Measurements from ENCODE around the gene CMTM5. TPM values are rescaled to one million over a fixed set of nuclear protein-coding genes. Genes with fewer than 3 reads are reported as not detected.
"Not testable (repeated sequence)": the region's sequence is repeated elsewhere in the genome, so short reads cannot be mapped to it uniquely, and the experiment has no call there.

CMTM5 gene
- total and polyA plus RNA-seq, 4 donors: 33.9 to 78.2 (median 59.2) TPM

- Histone ChIP-seq H3K9me3 (ENCODE audit: control insufficient read depth, insufficient read depth, low read length) (no peaks in the 10 kb centered on the region), H3K27me3 (ENCODE audit: control insufficient read depth, insufficient read depth, low read length) (no peaks in the 10 kb centered on the region), H3K4me3 (ENCODE audit: low read depth, low read length) (no peak overlapping the region), H3K27ac (ENCODE audit: low read depth, low read length) (no peak overlapping the region), H3K4me1 (ENCODE audit: control insufficient read depth, insufficient read depth, low read length) (peaks cover 45% of the 10 kb centered on the region), H3K36me3 (ENCODE audit: control insufficient read depth, insufficient read depth, low read length) (no peaks in the 10 kb centered on the region)
- 95% methylated on average over 5 of the region's 6 CpGs for WGBS (ENCODE audit: insufficient coverage)
- DNase-seq (ENCODE audit: low read depth in 4 of 6, low spot score in 6 of 6): no peak
Measured at GRCh38 chr14:23382276-23382675, 5.4 kb downstream of the CMTM5 start.

- Histone ChIP-seq H3K4me1 (ENCODE audit: control insufficient read depth, insufficient read depth, low read length) (peaks cover 39% of the 10 kb centered on the region), H3K27me3 (ENCODE audit: control insufficient read depth, insufficient read depth, low read length) (no peaks in the 10 kb centered on the region), H3K36me3 (ENCODE audit: control insufficient read depth, insufficient read depth, low read length) (no peaks in the 10 kb centered on the region), H3K4me3 (ENCODE audit: low read depth, low read length) (no peak overlapping the region), H3K9me3 (ENCODE audit: control insufficient read depth, insufficient read depth, low read length) (no peaks in the 10 kb centered on the region), H3K27ac (ENCODE audit: low read depth, low read length) (no peak overlapping the region)
- no peak for DNase-seq (ENCODE audit: low read depth in 4 of 6, low spot score in 6 of 6)
- WGBS (ENCODE audit: insufficient coverage): 82% methylated on average over 3 of the region's 10 CpGs
Measured at GRCh38 chr14:23382731-23383440, 6.0 kb downstream of the CMTM5 start.

GRCh38 chr14:23384364-23385080 lies 7.7 kb downstream of the CMTM5 start:
- Histone ChIP-seq H3K9me3 (ENCODE audit: control insufficient read depth, insufficient read depth, low read length) (no peaks in the 10 kb centered on the region), H3K4me3 (ENCODE audit: low read depth, low read length) (no peak overlapping the region), H3K27ac (ENCODE audit: low read depth, low read length) (no peak overlapping the region), H3K27me3 (ENCODE audit: control insufficient read depth, insufficient read depth, low read length) (no peaks in the 10 kb centered on the region), H3K36me3 (ENCODE audit: control insufficient read depth, insufficient read depth, low read length) (no peaks in the 10 kb centered on the region), H3K4me1 (ENCODE audit: control insufficient read depth, insufficient read depth, low read length) (peaks cover 23% of the 10 kb centered on the region)
- no peak for DNase-seq (ENCODE audit: low read depth in 4 of 6, low spot score in 6 of 6)
- WGBS (ENCODE audit: insufficient coverage): 91% methylated on average over 21 of the region's 29 CpGs

- Histone ChIP-seq H3K27ac (ENCODE audit: low read depth, low read length) (no peak overlapping the region), H3K36me3 (ENCODE audit: control insufficient read depth, insufficient read depth, low read length) (no peaks in the 10 kb centered on the region), H3K4me3 (ENCODE audit: low read depth, low read length) (no peak overlapping the region), H3K27me3 (ENCODE audit: control insufficient read depth, insufficient read depth, low read length) (no peaks in the 10 kb centered on the region), H3K9me3 (ENCODE audit: control insufficient read depth, insufficient read depth, low read length) (no peaks in the 10 kb centered on the region), H3K4me1 (ENCODE audit: control insufficient read depth, insufficient read depth, low read length) (peaks cover 16% of the 10 kb centered on the region)
- no peak for DNase-seq (ENCODE audit: low read depth in 4 of 6, low spot score in 6 of 6)
- WGBS (ENCODE audit: insufficient coverage): no CpG with 5 or more reads among the region's 2 CpGs
Measured at GRCh38 chr14:23385244-23385641, 8.4 kb downstream of the CMTM5 start.

- Histone ChIP-seq H3K4me1 (ENCODE audit: control insufficient read depth, insufficient read depth, low read length) (peaks cover 11% of the 10 kb centered on the region), H3K36me3 (ENCODE audit: control insufficient read depth, insufficient read depth, low read length) (no peaks in the 10 kb centered on the region), H3K9me3 (ENCODE audit: control insufficient read depth, insufficient read depth, low read length) (no peaks in the 10 kb centered on the region), H3K27ac (ENCODE audit: low read depth, low read length) (no peak overlapping the region), H3K27me3 (ENCODE audit: control insufficient read depth, insufficient read depth, low read length) (no peaks in the 10 kb centered on the region), H3K4me3 (ENCODE audit: low read depth, low read length) (no peak overlapping the region)
- WGBS (ENCODE audit: insufficient coverage): 90% methylated on average over 13 of the region's 18 CpGs
- no peak for DNase-seq (ENCODE audit: low read depth in 4 of 6, low spot score in 6 of 6)
Measured at GRCh38 chr14:23385642-23386265, 8.9 kb downstream of the CMTM5 start.

GRCh38 chr14:23386266-23386657 lies 9.4 kb downstream of the CMTM5 start:
- not testable (repeated sequence) for H3K36me3 ChIP-seq (ENCODE audit: control insufficient read depth, insufficient read depth, low read length); H3K27ac ChIP-seq (ENCODE audit: low read depth, low read length); H3K9me3 ChIP-seq (ENCODE audit: control insufficient read depth, insufficient read depth, low read length); H3K4me1 ChIP-seq (ENCODE audit: control insufficient read depth, insufficient read depth, low read length); DNase-seq (ENCODE audit: low read depth in 4 of 6, low spot score in 6 of 6); H3K4me3 ChIP-seq (ENCODE audit: low read depth, low read length); H3K27me3 ChIP-seq (ENCODE audit: control insufficient read depth, insufficient read depth, low read length)
- 86% methylated on average over 14 of the region's 17 CpGs for WGBS (ENCODE audit: insufficient coverage)

- WGBS (ENCODE audit: insufficient coverage): no CpG with 5 or more reads among the region's 1 CpG
- Histone ChIP-seq H3K27me3 (ENCODE audit: control insufficient read depth, insufficient read depth, low read length) (no peaks in the 10 kb centered on the region), H3K27ac (ENCODE audit: low read depth, low read length) (no peak overlapping the region), H3K9me3 (ENCODE audit: control insufficient read depth, insufficient read depth, low read length) (no peaks in the 10 kb centered on the region), H3K4me1 (ENCODE audit: control insufficient read depth, insufficient read depth, low read length) (peaks cover under 1% of the 10 kb centered on the region), H3K36me3 (ENCODE audit: control insufficient read depth, insufficient read depth, low read length) (no peaks in the 10 kb centered on the region), H3K4me3 (ENCODE audit: low read depth, low read length) (no peak overlapping the region)
- no peak for DNase-seq (ENCODE audit: low read depth in 4 of 6, low spot score in 6 of 6)
Measured at GRCh38 chr14:23386999-23387398, 10.2 kb downstream of the CMTM5 start.

GRCh38 chr14:23387916-23388882 lies 11.4 kb downstream of the CMTM5 start:
- no peaks in the 10 kb centered on the region for H3K27me3 ChIP-seq (ENCODE audit: control insufficient read depth, insufficient read depth, low read length)
- no peak for DNase-seq (ENCODE audit: low read depth in 4 of 6, low spot score in 6 of 6)
- WGBS (ENCODE audit: insufficient coverage): 88% methylated on average over 20 of the region's 26 CpGs

GRCh38 chr14:23388996-23389395 lies 12.2 kb downstream of the CMTM5 start:
- Histone ChIP-seq H3K27me3 (ENCODE audit: control insufficient read depth, insufficient read depth, low read length) (no peaks in the 10 kb centered on the region), H3K9me3 (ENCODE audit: control insufficient read depth, insufficient read depth, low read length) (no peaks in the 10 kb centered on the region), H3K36me3 (ENCODE audit: control insufficient read depth, insufficient read depth, low read length) (no peaks in the 10 kb centered on the region), H3K4me3 (ENCODE audit: low read depth, low read length) (no peak overlapping the region), H3K27ac (ENCODE audit: low read depth, low read length) (no peak overlapping the region), H3K4me1 (ENCODE audit: control insufficient read depth, insufficient read depth, low read length) (no peaks in the 10 kb centered on the region)
- 87% methylated on average over 7 of the region's 8 CpGs for WGBS (ENCODE audit: insufficient coverage)
- no peak for DNase-seq (ENCODE audit: low read depth in 4 of 6, low spot score in 6 of 6)

More at GRCh38 chr14:23387916-23388882, 11.4 kb downstream of the CMTM5 start:
- Histone ChIP-seq H3K36me3 (ENCODE audit: control insufficient read depth, insufficient read depth, low read length) (no peaks in the 10 kb centered on the region), H3K9me3 (ENCODE audit: control insufficient read depth, insufficient read depth, low read length) (no peaks in the 10 kb centered on the region), H3K27ac (ENCODE audit: low read depth, low read length) (no peak overlapping the region), H3K4me1 (ENCODE audit: control insufficient read depth, insufficient read depth, low read length) (no peaks in the 10 kb centered on the region), H3K4me3 (ENCODE audit: low read depth, low read length) (no peak overlapping the region)
